GM19035 (cell line): ENCODE results near the gene HNRNPH3.

ENCODE experiments used
- ATAC-seq: cut with Tn5 transposase; IDR thresholded peaks from one replicate; pipeline ENCODE4 v1.9.1; 2021; ENCODE audit not compliant: unreplicated experiment

The HNRNPH3 gene

GRCh38 chr10:68371604-68372003 lies 39.7 kb downstream of the HNRNPH3 start:
- ATAC-seq, result no peak

GRCh38 chr10:68385740-68386139 lies 53.9 kb downstream of the HNRNPH3 start:
- ATAC-seq, result no peak
